HEK293 (cell line): ENCODE data around the gene OVOL3.

ENCODE experiments used
- BCL11B ChIP-seq: fragments of 450-650 bp; formaldehyde crosslinking; IDR thresholded peaks from 2 replicates; pipeline ENCODE4 v1.5.1; 2016; ENCODE audit warnings: low read depth, missing biosample characterization, missing genetic modification characterization
- EGR2 ChIP-seq: fragments of 450-650 bp; formaldehyde crosslinking; IDR thresholded peaks from 2 replicates; pipeline ENCODE4 v1.5.1; 2016; ENCODE audit warnings: low read depth, missing biosample characterization, missing genetic modification characterization
- KLF10 ChIP-seq: fragments of 450-650 bp; IDR thresholded peaks from 2 replicates; pipeline ENCODE4 v1.5.1; 2018; ENCODE audit warnings: missing biosample characterization, mild to moderate bottlenecking, missing genetic modification characterization
- KLF16 ChIP-seq: fragments of 450-650 bp; formaldehyde crosslinking; IDR thresholded peaks from 2 replicates; pipeline ENCODE4 v1.5.1; 2017; ENCODE audit warnings: missing biosample characterization, missing genetic modification characterization
- MYNN ChIP-seq: fragments of 450-650 bp; formaldehyde crosslinking; IDR thresholded peaks from 2 replicates; pipeline ENCODE4 v1.5.1; 2016; ENCODE audit warnings: missing biosample characterization, missing genetic modification characterization, borderline replicate concordance
- PBX3 ChIP-seq: sonication (generic); formaldehyde crosslinking; IDR thresholded peaks from 2 replicates; pipeline ENCODE4 v1.8.1; 2022; ENCODE audit warnings: mild to moderate bottlenecking, moderate library complexity, missing genetic modification reagents
- SETDB1 ChIP-seq: IDR thresholded peaks from one replicate; pipeline ENCODE4 v1.6.1; 2017; ENCODE audit warnings: mild to moderate bottlenecking, low read length, moderate library complexity, mixed read lengths; ENCODE audit not compliant: insufficient read length
- TRIM28 ChIP-seq: IDR thresholded peaks from 2 replicates; pipeline ENCODE4 v1.6.1; 2011; ENCODE audit warnings: low read length, control low read depth, borderline replicate concordance
- YY2 ChIP-seq: fragments of 450-650 bp; formaldehyde crosslinking; IDR thresholded peaks from 2 replicates; pipeline ENCODE4 v1.5.1; 2016; ENCODE audit warnings: missing biosample characterization, missing genetic modification characterization
- ZBTB1 ChIP-seq: fragments of 450-650 bp; formaldehyde crosslinking; IDR thresholded peaks from 2 replicates; pipeline ENCODE4 v1.5.1; 2016; ENCODE audit warnings: missing biosample characterization, missing genetic modification characterization
- ZBTB44 ChIP-seq: fragments of 450-650 bp; IDR thresholded peaks from 2 replicates; pipeline ENCODE4 v1.5.1; 2018; ENCODE audit warnings: missing biosample characterization, mild to moderate bottlenecking, missing genetic modification characterization
- ZBTB48 ChIP-seq: fragments of 450-650 bp; formaldehyde crosslinking; IDR thresholded peaks from 2 replicates; pipeline ENCODE4 v1.5.1; 2016; ENCODE audit warnings: missing biosample characterization, missing genetic modification characterization
- ZFHX2 ChIP-seq: fragments of 450-650 bp; formaldehyde crosslinking; conservative IDR thresholded peaks from 2 replicates; pipeline ENCODE4 v1.5.1; 2016; ENCODE audit warnings: missing biosample characterization, missing genetic modification characterization
- ZFP41 ChIP-seq: fragments of 450-650 bp; formaldehyde crosslinking; IDR thresholded peaks from 2 replicates; pipeline ENCODE4 v1.5.1; 2016; ENCODE audit warnings: missing biosample characterization, missing genetic modification characterization, borderline replicate concordance
- ZNF157 ChIP-seq: fragments of 450-650 bp; formaldehyde crosslinking; IDR thresholded peaks from 2 replicates; pipeline ENCODE4 v1.5.1; 2016; ENCODE audit warnings: missing biosample characterization, missing genetic modification characterization
- ZNF184 ChIP-seq: fragments of 450-650 bp; IDR thresholded peaks from 2 replicates; pipeline ENCODE4 v1.5.1; 2018; ENCODE audit warnings: missing biosample characterization, mild to moderate bottlenecking, missing genetic modification characterization
- ZNF2 ChIP-seq: fragments of 450-650 bp; formaldehyde crosslinking; IDR thresholded peaks from 2 replicates; pipeline ENCODE4 v1.5.1; 2016; ENCODE audit warnings: missing biosample characterization, missing genetic modification characterization
- ZNF391 ChIP-seq: fragments of 450-650 bp; formaldehyde crosslinking; IDR thresholded peaks from 2 replicates; pipeline ENCODE4 v1.5.1; 2016; ENCODE audit warnings: low read depth, missing biosample characterization, missing genetic modification characterization, borderline replicate concordance
- ZNF514 ChIP-seq: fragments of 450-650 bp; formaldehyde crosslinking; IDR thresholded peaks from 2 replicates; pipeline ENCODE4 v1.5.1; 2016; ENCODE audit warnings: missing biosample characterization, missing genetic modification characterization
- ZNF549 ChIP-seq: fragments of 450-650 bp; IDR thresholded peaks from 2 replicates; pipeline ENCODE4 v1.5.1; 2018; ENCODE audit warnings: missing biosample characterization, missing genetic modification characterization, mild to moderate bottlenecking, inconsistent platforms, moderate library complexity
- ZNF654 ChIP-seq: fragments of 450-650 bp; formaldehyde crosslinking; IDR thresholded peaks from 2 replicates; pipeline ENCODE4 v1.5.1; 2016; ENCODE audit warnings: low read depth, missing biosample characterization, missing genetic modification characterization
- ZNF692 ChIP-seq: fragments of 450-650 bp; formaldehyde crosslinking; IDR thresholded peaks from 2 replicates; pipeline ENCODE4 v1.5.1; 2016; ENCODE audit warnings: missing biosample characterization, missing genetic modification characterization
- ZNF76 ChIP-seq: fragments of 450-650 bp; formaldehyde crosslinking; IDR thresholded peaks from 2 replicates; pipeline ENCODE4; 2016; ENCODE audit warnings: low read depth, missing biosample characterization, missing genetic modification characterization, borderline replicate concordance
- ZSCAN23 ChIP-seq: fragments of 450-650 bp; formaldehyde crosslinking; IDR thresholded peaks from 2 replicates; pipeline ENCODE4 v1.5.1; 2016; ENCODE audit warnings: missing biosample characterization, missing genetic modification characterization
- TF ChIP-seq, protein P1 (sequence below): fragments of 450-650 bp; formaldehyde crosslinking; IDR thresholded peaks from 2 replicates; pipeline ENCODE4 v1.5.1; 2016; ENCODE audit warnings: missing biosample characterization, missing genetic modification characterization
- TF ChIP-seq, protein P2 (sequence below): fragments of 450-650 bp; formaldehyde crosslinking; IDR thresholded peaks from 2 replicates; pipeline ENCODE4 v1.5.1; 2016; ENCODE audit warnings: missing biosample characterization, missing genetic modification characterization
- TF ChIP-seq, protein P3 (sequence below): fragments of 450-650 bp; formaldehyde crosslinking; IDR thresholded peaks from 2 replicates; pipeline ENCODE4 v1.5.1; 2017; ENCODE audit warnings: missing biosample characterization, missing genetic modification characterization
- TF ChIP-seq, protein P4 (sequence below): fragments of 450-650 bp; formaldehyde crosslinking; IDR thresholded peaks from 2 replicates; pipeline ENCODE4; 2016; ENCODE audit warnings: missing biosample characterization, missing genetic modification characterization
- TF ChIP-seq, protein P5 (sequence below): IDR thresholded peaks from 2 replicates; pipeline ENCODE4 v1.6.1; 2011; ENCODE audit warnings: mild to moderate bottlenecking, low read depth, low read length, borderline replicate concordance

OVOL3 gene

GRCh38 chr19:36113894-36114720, 3.2 kb downstream of the OVOL3 start (continued):
- TF ChIP-seq ZNF692 (tag by site-specific recombination) (no peak), ZFHX2 (tag by site-specific recombination) (peak; percentile 76), ZNF157 (peak; percentile 41), MYNN (no peak), ZNF654 (tag by site-specific recombination) (no peak), ZNF549 (tag by site-specific recombination) (no peak), ZNF76 (tag by site-specific recombination) (no peak), EGR2 (tag by site-specific recombination) (peak; percentile 73; the same call in 1 of the 2 replicates), ZNF391 (tag by site-specific recombination) (0 out of 2 replicates have a peak, but pooled peaks have one; percentile 38), ZBTB44 (tag by site-specific recombination) (no peak), ZNF184 (tag by site-specific recombination) (no peak), ZBTB48 (tag by site-specific recombination) (peak; percentile 78; the same call in 1 of the 2 replicates), ZSCAN23 (tag by site-specific recombination) (no peak), KLF10 (tag by site-specific recombination) (no peak), ZFP41 (no peak), ZNF514 (no peak), TRIM28 (no peak), KLF16 (no peak), ZBTB1 (tag by site-specific recombination) (0 out of 2 replicates have a peak, but pooled peaks have one; percentile 31), PBX3 (CRISPR knock-in tag) (no peak), ZNF2 (tag by site-specific recombination) (peak; percentile 100), YY2 (tag by site-specific recombination) (no peak), BCL11B (tag by site-specific recombination) (peak; percentile 61; the same call in 1 of the 2 replicates), SETDB1 (no peak)
- TF ChIP-seq, protein P1, sequence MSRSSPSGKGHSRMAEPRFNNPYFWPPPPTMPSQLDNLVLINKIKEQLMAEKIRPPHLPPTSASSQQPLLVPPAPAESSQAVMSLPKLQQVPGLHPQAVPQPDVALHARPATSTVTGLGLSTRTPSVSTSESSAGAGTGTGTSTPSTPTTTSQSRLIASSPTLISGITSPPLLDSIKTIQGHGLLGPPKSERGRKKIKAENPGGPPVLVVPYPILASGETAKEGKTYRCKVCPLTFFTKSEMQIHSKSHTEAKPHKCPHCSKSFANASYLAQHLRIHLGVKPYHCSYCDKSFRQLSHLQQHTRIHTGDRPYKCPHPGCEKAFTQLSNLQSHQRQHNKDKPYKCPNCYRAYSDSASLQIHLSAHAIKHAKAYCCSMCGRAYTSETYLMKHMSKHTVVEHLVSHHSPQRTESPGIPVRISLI (tag by site-specific recombination): no peak
- TF ChIP-seq, protein P2, sequence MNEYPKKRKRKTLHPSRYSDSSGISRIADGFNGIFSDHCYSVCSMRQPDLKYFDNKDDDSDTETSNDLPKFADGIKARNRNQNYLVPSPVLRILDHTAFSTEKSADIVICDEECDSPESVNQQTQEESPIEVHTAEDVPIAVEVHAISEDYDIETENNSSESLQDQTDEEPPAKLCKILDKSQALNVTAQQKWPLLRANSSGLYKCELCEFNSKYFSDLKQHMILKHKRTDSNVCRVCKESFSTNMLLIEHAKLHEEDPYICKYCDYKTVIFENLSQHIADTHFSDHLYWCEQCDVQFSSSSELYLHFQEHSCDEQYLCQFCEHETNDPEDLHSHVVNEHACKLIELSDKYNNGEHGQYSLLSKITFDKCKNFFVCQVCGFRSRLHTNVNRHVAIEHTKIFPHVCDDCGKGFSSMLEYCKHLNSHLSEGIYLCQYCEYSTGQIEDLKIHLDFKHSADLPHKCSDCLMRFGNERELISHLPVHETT: no peak
- TF ChIP-seq, protein P3, sequence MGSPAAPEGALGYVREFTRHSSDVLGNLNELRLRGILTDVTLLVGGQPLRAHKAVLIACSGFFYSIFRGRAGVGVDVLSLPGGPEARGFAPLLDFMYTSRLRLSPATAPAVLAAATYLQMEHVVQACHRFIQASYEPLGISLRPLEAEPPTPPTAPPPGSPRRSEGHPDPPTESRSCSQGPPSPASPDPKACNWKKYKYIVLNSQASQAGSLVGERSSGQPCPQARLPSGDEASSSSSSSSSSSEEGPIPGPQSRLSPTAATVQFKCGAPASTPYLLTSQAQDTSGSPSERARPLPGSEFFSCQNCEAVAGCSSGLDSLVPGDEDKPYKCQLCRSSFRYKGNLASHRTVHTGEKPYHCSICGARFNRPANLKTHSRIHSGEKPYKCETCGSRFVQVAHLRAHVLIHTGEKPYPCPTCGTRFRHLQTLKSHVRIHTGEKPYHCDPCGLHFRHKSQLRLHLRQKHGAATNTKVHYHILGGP (tag by site-specific recombination): no peak; the same call in 1 of the 2 replicates
- TF ChIP-seq, protein P4, sequence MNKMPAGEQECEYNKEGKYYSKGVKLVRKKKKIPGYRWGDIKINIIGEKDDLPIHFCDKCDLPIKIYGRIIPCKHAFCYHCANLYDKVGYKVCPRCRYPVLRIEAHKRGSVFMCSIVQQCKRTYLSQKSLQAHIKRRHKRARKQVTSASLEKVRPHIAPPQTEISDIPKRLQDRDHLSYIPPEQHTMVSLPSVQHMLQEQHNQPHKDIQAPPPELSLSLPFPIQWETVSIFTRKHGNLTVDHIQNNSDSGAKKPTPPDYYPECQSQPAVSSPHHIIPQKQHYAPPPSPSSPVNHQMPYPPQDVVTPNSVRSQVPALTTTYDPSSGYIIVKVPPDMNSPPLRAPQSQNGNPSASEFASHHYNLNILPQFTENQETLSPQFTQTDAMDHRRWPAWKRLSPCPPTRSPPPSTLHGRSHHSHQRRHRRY (tag by site-specific recombination): peak; percentile 66
- TF ChIP-seq, protein P5, sequence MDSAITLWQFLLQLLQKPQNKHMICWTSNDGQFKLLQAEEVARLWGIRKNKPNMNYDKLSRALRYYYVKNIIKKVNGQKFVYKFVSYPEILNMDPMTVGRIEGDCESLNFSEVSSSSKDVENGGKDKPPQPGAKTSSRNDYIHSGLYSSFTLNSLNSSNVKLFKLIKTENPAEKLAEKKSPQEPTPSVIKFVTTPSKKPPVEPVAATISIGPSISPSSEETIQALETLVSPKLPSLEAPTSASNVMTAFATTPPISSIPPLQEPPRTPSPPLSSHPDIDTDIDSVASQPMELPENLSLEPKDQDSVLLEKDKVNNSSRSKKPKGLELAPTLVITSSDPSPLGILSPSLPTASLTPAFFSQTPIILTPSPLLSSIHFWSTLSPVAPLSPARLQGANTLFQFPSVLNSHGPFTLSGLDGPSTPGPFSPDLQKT: no peak
